HG02970 (cell line): ENCODE measurements around the gene OTC.

Experiments
- ATAC-seq: cut with Tn5 transposase; IDR thresholded peaks from one replicate; pipeline ENCODE4 v1.9.1; 2021; ENCODE audit warnings: mild to moderate bottlenecking, moderate library complexity, moderate number of reproducible peaks; ENCODE audit not compliant: unreplicated experiment, low FRiP score

Gene OTC

GRCh38 chrX:38458071-38458470 lies 105.7 kb downstream of the OTC start:
- no peak for ATAC-seq

GRCh38 chrX:38462257-38462656 lies 109.9 kb downstream of the OTC start:
- no peak for ATAC-seq

GRCh38 chrX:38465686-38466085 lies 113.3 kb downstream of the OTC start:
- ATAC-seq = no peak

- ATAC-seq = no peak
Observed at GRCh38 chrX:38468563-38469157, 116.3 kb downstream of the OTC start.
